ENCODE results near the gene APOB.
"Not testable (repeated sequence)": the region's sequence is repeated elsewhere in the genome, so short reads cannot be mapped to it uniquely, and the experiment has no call there.

The APOB gene

GRCh38 chr2:21035974-21036707, 7.7 kb downstream of the APOB start:
- Histone ChIP-seq H3K4me1 (ENCODE audit: control insufficient read depth, low read depth, low read length) (no peaks in the 10 kb centered on the region), H3K4me3 (ENCODE audit: low read length) (no peak overlapping the region), H3K9me3 (ENCODE audit: control insufficient read depth, low read depth, low read length) (no peaks in the 10 kb centered on the region), H3K36me3 (ENCODE audit: control insufficient read depth, low read depth, low read length) (no peaks in the 10 kb centered on the region), H3K27me3 (ENCODE audit: control insufficient read depth, insufficient read depth, low read length) (no peaks in the 10 kb centered on the region), H3K9ac (ENCODE audit: low read length) (no peak overlapping the region), H3K27ac (ENCODE audit: low read length) (no peak overlapping the region)

- H3K4me3 ChIP-seq (ENCODE audit: low read length) = no peak overlapping the region
- no peaks in the 10 kb centered on the region for H3K9me3 ChIP-seq (ENCODE audit: control insufficient read depth, low read depth, low read length)
- no peak overlapping the region for H3K27ac ChIP-seq (ENCODE audit: low read length)
- no peaks in the 10 kb centered on the region for H3K27me3 ChIP-seq (ENCODE audit: control insufficient read depth, insufficient read depth, low read length)
- no peaks in the 10 kb centered on the region for H3K4me1 ChIP-seq (ENCODE audit: control insufficient read depth, low read depth, low read length)
- H3K9ac ChIP-seq (ENCODE audit: low read length) = no peak overlapping the region
- no peaks in the 10 kb centered on the region for H3K36me3 ChIP-seq (ENCODE audit: control insufficient read depth, low read depth, low read length)
These were observed 8.4 kb downstream of the APOB start for GRCh38 chr2:21035282-21035973.

- Histone ChIP-seq H3K4me3 (ENCODE audit: low read length) (no peak overlapping the region), H3K36me3 (ENCODE audit: control insufficient read depth, low read depth, low read length) (no peaks in the 10 kb centered on the region)
These were observed 8.9 kb downstream of the APOB start for GRCh38 chr2:21034972-21035279.

GRCh38 chr2:21034156-21034971, 9.5 kb downstream of the APOB start:
- no peak overlapping the region for H3K4me3 ChIP-seq (ENCODE audit: low read length)

More at GRCh38 chr2:21034972-21035279, 8.9 kb downstream of the APOB start:
- no peak overlapping the region for H3K27ac ChIP-seq (ENCODE audit: low read length)
- no peaks in the 10 kb centered on the region for H3K9me3 ChIP-seq (ENCODE audit: control insufficient read depth, low read depth, low read length)
- no peaks in the 10 kb centered on the region for H3K27me3 ChIP-seq (ENCODE audit: control insufficient read depth, insufficient read depth, low read length)
- no peaks in the 10 kb centered on the region for H3K4me1 ChIP-seq (ENCODE audit: control insufficient read depth, low read depth, low read length)
- no peak overlapping the region for H3K9ac ChIP-seq (ENCODE audit: low read length)

DNA sequence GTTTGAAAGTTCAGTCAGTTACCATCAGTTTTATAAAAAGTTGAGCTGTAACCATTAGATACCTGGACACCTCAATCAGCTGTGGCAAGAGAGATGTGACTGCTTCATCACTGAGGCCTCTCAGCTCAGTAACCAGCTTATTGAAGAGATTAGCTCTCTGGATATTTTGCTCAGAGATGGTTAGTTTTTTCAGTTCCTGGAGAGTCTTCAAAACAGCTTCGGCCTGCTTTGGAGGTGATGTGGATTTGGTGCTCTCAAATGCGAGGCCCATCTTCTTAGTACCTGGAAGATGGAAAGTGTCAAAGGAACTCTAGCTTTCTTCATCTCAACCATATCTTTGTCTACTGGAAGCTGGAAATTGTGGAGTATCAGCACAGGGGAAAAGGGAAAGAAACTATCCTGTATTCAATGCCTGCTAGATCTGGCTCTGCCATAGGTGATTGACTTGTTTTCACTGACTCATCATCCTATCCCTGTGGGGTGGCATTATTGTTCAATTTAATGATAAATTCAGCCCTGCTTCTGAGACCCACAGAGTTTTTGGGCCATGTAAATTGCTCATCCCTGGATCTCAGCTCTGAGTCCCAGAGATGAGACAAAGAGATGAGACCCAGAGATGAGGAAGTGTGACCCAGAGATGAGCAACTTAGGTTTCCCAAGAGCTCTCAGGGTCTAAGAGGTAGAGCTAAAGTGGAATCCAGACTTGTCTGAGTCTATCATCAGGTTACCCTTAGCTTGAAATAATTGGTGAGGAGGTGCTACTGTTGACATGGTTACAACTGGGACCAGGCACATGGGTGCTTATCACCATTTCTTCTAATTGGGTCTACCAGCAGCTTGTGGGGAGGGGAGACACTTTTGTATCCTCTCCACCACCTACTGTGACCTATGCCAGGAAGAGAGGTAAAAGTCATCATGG, 10.4 kb downstream of the APOB start:
- Histone ChIP-seq H3K4me3 (ENCODE audit: low read length) (no peak overlapping the region), H3K27ac (ENCODE audit: low read length) (no peak overlapping the region), H3K36me3 (ENCODE audit: control insufficient read depth, low read depth, low read length) (no peaks in the 10 kb centered on the region)

More at GRCh38 chr2:21034156-21034971, 9.5 kb downstream of the APOB start:
- H3K27me3 ChIP-seq (ENCODE audit: control insufficient read depth, insufficient read depth, low read length) = no peaks in the 10 kb centered on the region
- H3K36me3 ChIP-seq (ENCODE audit: control insufficient read depth, low read depth, low read length) = no peaks in the 10 kb centered on the region
- H3K9ac ChIP-seq (ENCODE audit: low read length) = no peak overlapping the region
- no peaks in the 10 kb centered on the region for H3K4me1 ChIP-seq (ENCODE audit: control insufficient read depth, low read depth, low read length)
- H3K9me3 ChIP-seq (ENCODE audit: control insufficient read depth, low read depth, low read length) = no peaks in the 10 kb centered on the region
- no peak overlapping the region for H3K27ac ChIP-seq (ENCODE audit: low read length)

DNA sequence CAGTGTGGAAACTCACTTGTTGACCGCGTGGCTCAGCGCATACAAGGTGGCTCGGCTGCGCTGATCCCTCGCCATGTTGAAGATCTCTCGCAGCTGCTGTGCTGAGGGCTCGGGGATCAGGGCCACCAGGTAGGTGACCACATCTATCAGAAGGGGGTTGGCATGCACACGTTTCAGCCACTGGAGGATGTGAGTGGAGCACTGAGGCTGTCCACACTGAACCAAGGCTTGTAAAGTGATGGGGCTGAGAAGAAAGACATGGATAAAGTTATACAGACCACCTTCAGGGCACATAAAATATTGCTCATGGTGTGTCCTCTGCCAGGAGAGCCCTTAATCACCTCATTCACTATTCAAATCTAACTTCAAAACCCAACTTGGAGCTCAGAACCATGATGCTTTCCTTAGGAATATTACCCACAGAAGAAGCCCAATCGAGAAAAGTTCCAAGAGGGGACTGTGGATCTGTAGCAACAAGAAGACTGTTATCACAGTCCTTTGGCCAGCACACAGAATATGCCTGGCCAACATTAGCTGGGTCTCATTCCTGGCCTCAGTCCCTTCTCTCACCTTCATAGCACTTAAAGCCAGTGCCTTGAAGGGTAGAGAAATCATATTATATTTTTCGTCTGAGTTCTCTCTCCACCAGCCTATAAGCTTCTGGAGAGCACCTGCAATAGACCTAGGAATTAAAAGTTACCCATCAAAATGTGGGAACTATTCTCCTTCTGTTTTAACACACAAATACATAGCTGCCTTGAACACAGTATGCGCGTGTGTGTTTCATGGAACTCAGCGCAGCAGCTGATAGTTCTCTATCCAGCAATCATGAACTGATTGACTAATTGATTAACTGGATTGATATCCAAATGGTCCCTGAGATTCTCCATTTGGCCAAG, 11.3 kb downstream of the APOB start:
- no peaks in the 10 kb centered on the region for H3K36me3 ChIP-seq (ENCODE audit: control insufficient read depth, low read depth, low read length)
- no peak overlapping the region for H3K9ac ChIP-seq (ENCODE audit: low read length)
- no peaks in the 10 kb centered on the region for H3K4me1 ChIP-seq (ENCODE audit: control insufficient read depth, low read depth, low read length)
- no peaks in the 10 kb centered on the region for H3K27me3 ChIP-seq (ENCODE audit: control insufficient read depth, insufficient read depth, low read length)
- no peaks in the 10 kb centered on the region for H3K9me3 ChIP-seq (ENCODE audit: control insufficient read depth, low read depth, low read length)
- no peak overlapping the region for H3K4me3 ChIP-seq (ENCODE audit: low read length)
- H3K27ac ChIP-seq (ENCODE audit: low read length) = no peak overlapping the region

More for the DNA sequence above, 10.4 kb downstream of the APOB start:
- Histone ChIP-seq H3K27me3 (ENCODE audit: control insufficient read depth, insufficient read depth, low read length) (no peaks in the 10 kb centered on the region), H3K9me3 (ENCODE audit: control insufficient read depth, low read depth, low read length) (no peaks in the 10 kb centered on the region), H3K4me1 (ENCODE audit: control insufficient read depth, low read depth, low read length) (no peaks in the 10 kb centered on the region), H3K9ac (ENCODE audit: low read length) (no peak overlapping the region)

GRCh38 chr2:21030983-21031968, 12.6 kb downstream of the APOB start:
- H3K4me3 ChIP-seq (ENCODE audit: low read length) = no peak overlapping the region
- H3K9me3 ChIP-seq (ENCODE audit: control insufficient read depth, low read depth, low read length) = no peaks in the 10 kb centered on the region
- no peak overlapping the region for H3K27ac ChIP-seq (ENCODE audit: low read length)
- H3K4me1 ChIP-seq (ENCODE audit: control insufficient read depth, low read depth, low read length) = no peaks in the 10 kb centered on the region
- no peaks in the 10 kb centered on the region for H3K36me3 ChIP-seq (ENCODE audit: control insufficient read depth, low read depth, low read length)
- no peak overlapping the region for H3K9ac ChIP-seq (ENCODE audit: low read length)
- H3K27me3 ChIP-seq (ENCODE audit: control insufficient read depth, insufficient read depth, low read length) = no peaks in the 10 kb centered on the region

- no peaks in the 10 kb centered on the region for H3K36me3 ChIP-seq (ENCODE audit: control insufficient read depth, low read depth, low read length)
- H3K27ac ChIP-seq (ENCODE audit: low read length) = no peak overlapping the region
- H3K9me3 ChIP-seq (ENCODE audit: control insufficient read depth, low read depth, low read length) = no peaks in the 10 kb centered on the region
- no peaks in the 10 kb centered on the region for H3K4me1 ChIP-seq (ENCODE audit: control insufficient read depth, low read depth, low read length)
- no peak overlapping the region for H3K9ac ChIP-seq (ENCODE audit: low read length)
- no peaks in the 10 kb centered on the region for H3K27me3 ChIP-seq (ENCODE audit: control insufficient read depth, insufficient read depth, low read length)
- no peak overlapping the region for H3K4me3 ChIP-seq (ENCODE audit: low read length)
These were observed 14.4 kb downstream of the APOB start for GRCh38 chr2:21029519-21029918.

- H3K4me3 ChIP-seq (ENCODE audit: low read length); H3K4me1 ChIP-seq (ENCODE audit: control insufficient read depth, low read depth, low read length); H3K36me3 ChIP-seq (ENCODE audit: control insufficient read depth, low read depth, low read length); H3K27ac ChIP-seq (ENCODE audit: low read length); H3K9me3 ChIP-seq (ENCODE audit: control insufficient read depth, low read depth, low read length); H3K27me3 ChIP-seq (ENCODE audit: control insufficient read depth, insufficient read depth, low read length); H3K9ac ChIP-seq (ENCODE audit: low read length): not testable (repeated sequence)
These were observed 14.9 kb downstream of the APOB start for GRCh38 chr2:21028951-21029350.

Measured in iPS-18a (cell line).